Measurements from ENCODE around the gene NKX2-3. TPM values are rescaled to one million over a fixed set of nuclear protein-coding genes. Genes with fewer than 3 reads are reported as not detected.

The NKX2-3 gene
- total and polyA plus RNA-seq, 9 of the 15 experiments (the other 6 are each of a cell fraction or from before 2014, with no cell fraction given): not detected

DNA sequence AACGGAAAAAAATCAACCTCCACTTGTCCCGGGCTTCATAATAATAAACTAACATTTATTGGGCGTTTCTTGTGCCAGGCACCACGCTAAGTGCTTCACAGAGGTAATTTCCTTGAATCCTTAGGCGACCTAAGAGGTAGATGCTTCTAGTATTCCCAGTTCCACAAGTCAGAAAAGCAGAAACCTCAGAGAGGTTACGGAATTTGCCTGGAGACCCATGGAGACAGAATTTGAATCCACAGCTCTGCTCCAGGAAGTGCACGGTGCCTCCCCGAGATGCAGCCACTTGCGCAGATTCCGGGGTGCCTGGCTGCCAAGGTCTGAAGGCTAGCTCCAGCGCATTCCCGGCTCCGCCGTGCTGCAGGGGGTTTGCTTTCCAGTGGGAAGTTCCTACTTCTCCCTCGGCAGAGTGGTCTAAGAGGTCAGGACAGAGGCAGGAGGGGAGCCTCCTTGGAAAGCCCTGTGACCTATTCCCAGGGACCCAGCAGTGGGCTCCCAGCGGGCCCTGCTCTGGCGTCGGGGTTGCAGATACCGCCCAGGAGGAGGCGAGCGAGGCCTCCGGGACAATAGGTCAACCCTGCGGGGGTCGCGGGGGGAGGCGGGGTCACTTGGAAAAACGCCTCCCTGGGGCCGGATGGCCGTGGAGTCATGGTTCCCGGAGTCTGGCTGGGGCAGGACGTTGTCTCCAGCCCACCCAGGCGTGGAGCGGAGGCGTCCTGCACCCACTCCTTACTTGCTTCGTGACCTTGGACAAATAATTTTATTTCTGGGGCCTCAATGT, 10.1 kb upstream of the NKX2-3 start:
- CTCF ChIA-PET (ENCODE audit: low intra/inter-chr PET ratio): interaction anchor here (0.6 kb wide), 1 partner anchor 87 kb away, joined by 3 read pairs; no protein-coding TSS in a partner anchor

GRCh38 chr10:99523251-99523773, 9.4 kb upstream of the NKX2-3 start:
- no peak for FAIRE-seq
- 22% methylated on average over 7 of the region's 25 CpGs for WGBS (ENCODE audit: insufficient coverage, low coverage, missing lambda C conversion rate)
- peaks cover 16 to 54% of the 10 kb centered on the region in 2 experiments; a peak in 4 of 5 replicates for H3K27me3 ChIP-seq (ENCODE audit: control insufficient read depth in 2 of 2, insufficient read depth in 2 of 2, low read length in 2 of 2)

More for the DNA sequence above, 10.1 kb upstream of the NKX2-3 start:
- DNase-seq (ENCODE audit: extremely low read depth in 1 of 4, low spot score in 3 of 4): no peak
- no peak; the same call in 2 of the 3 replicates for ATAC-seq
- H3K27me3 ChIP-seq (ENCODE audit: control insufficient read depth in 2 of 2, insufficient read depth in 2 of 2, low read length in 2 of 2): peaks cover 14 to 50% of the 10 kb centered on the region in 2 experiments; a peak in 4 of 5 replicates
- H3K27ac ChIP-seq (ENCODE audit: extremely low read depth, low read depth, low read length): no peak overlapping the region
- no peaks in the 10 kb centered on the region for H3K9me3 ChIP-seq (replicated peaks; ENCODE audit: control insufficient read depth, insufficient read depth, low read depth, low read length)
- POLR2A ChIA-PET: no interaction called here
- in situ Hi-C loops (cut with MboI): no loop called here
- no TSS peak for BruUV-seq (replicated peaks)
- no peaks in the 10 kb centered on the region for H3K36me3 ChIP-seq (ENCODE audit: control insufficient read depth, insufficient read depth, low read length)
- H4K20me1 ChIP-seq (replicated peaks; ENCODE audit: control insufficient read depth, insufficient read depth, low read length): 0 out of 2 replicates have a peak, but pooled peaks cover under 1% of the 10 kb centered on the region
- H2AFZ ChIP-seq (ENCODE audit: low read depth, low read length): no peak overlapping the region
- H3K4me1 ChIP-seq (replicated peaks in 1 of 2; ENCODE audit: control insufficient read depth in 2 of 2, insufficient read depth in 2 of 2, low read length in 2 of 2): peaks cover 0 to 18% of the 10 kb centered on the region in 2 experiments; a peak in 1 of 5 replicates
- no peaks in the 10 kb centered on the region for H3K9me1 ChIP-seq (ENCODE audit: control insufficient read depth, insufficient read depth, low read length)
- WGBS (ENCODE audit: insufficient coverage, low coverage, missing lambda C conversion rate): 18% methylated on average over 9 of the region's 35 CpGs
- H3K4me2 ChIP-seq (ENCODE audit: insufficient read depth, low read length): no peak overlapping the region
- no peak for FAIRE-seq
- no peak overlapping the region for H3K4me3 ChIP-seq
- H3K79me2 ChIP-seq (ENCODE audit: control insufficient read depth, insufficient read depth, low read length): no peaks in the 10 kb centered on the region
- intact Hi-C loops (cut with micrococcal nuclease): no loop called here
- TF ChIP-seq SRSF7 (optimal IDR thresholded peaks at IDR 0.05; ENCODE audit: low read depth, low read length): no peak
- peak; percentile 47; the same call in 1 of the 2 replicates for TF ChIP-seq ZBTB7A (IDR thresholded peaks at IDR 0.05; ENCODE audit: borderline replicate concordance, control insufficient read depth, low read depth, low read length)
- no peak overlapping the region for H3K9ac ChIP-seq (ENCODE audit: insufficient read depth in 1 of 2, low read depth in 2 of 2, low read length in 2 of 2)

More at GRCh38 chr10:99523251-99523773, 9.4 kb upstream of the NKX2-3 start:
- H3K4me1 ChIP-seq (replicated peaks in 1 of 2; ENCODE audit: control insufficient read depth in 2 of 2, insufficient read depth in 2 of 2, low read length in 2 of 2): peaks cover 0 to 19% of the 10 kb centered on the region in 2 experiments; a peak in 1 of 5 replicates
- no peak overlapping the region for H3K4me2 ChIP-seq (ENCODE audit: insufficient read depth, low read length)
- H2AFZ ChIP-seq (ENCODE audit: low read depth, low read length): no peak overlapping the region
- no TSS peak for BruUV-seq (replicated peaks)
- no peaks in the 10 kb centered on the region for H3K9me1 ChIP-seq (ENCODE audit: control insufficient read depth, insufficient read depth, low read length)
- intact Hi-C loops (cut with micrococcal nuclease) (no loop called here), in situ Hi-C loops (cut with MboI) (no loop called here)
- ATAC-seq (no peak), DNase-seq (ENCODE audit: extremely low read depth in 1 of 4, low spot score in 3 of 4) (no peak)
- no peak overlapping the region for H3K9ac ChIP-seq (ENCODE audit: insufficient read depth in 1 of 2, low read depth in 2 of 2, low read length in 2 of 2)
- POLR2A ChIA-PET: no interaction called here
- TF ChIP-seq RBM15 (IDR thresholded peaks at IDR 0.05; ENCODE audit: insufficient read depth, low read length): no peak
- H3K4me3 ChIP-seq: no peak overlapping the region
- no peaks in the 10 kb centered on the region for H3K9me3 ChIP-seq (replicated peaks; ENCODE audit: control insufficient read depth, insufficient read depth, low read depth, low read length)
- 0 out of 2 replicates have a peak, but pooled peaks cover 3% of the 10 kb centered on the region for H4K20me1 ChIP-seq (replicated peaks; ENCODE audit: control insufficient read depth, insufficient read depth, low read length)
- no peaks in the 10 kb centered on the region for H3K79me2 ChIP-seq (ENCODE audit: control insufficient read depth, insufficient read depth, low read length)
- H3K36me3 ChIP-seq (ENCODE audit: control insufficient read depth, insufficient read depth, low read length): no peaks in the 10 kb centered on the region
- CTCF ChIA-PET (ENCODE audit: low intra/inter-chr PET ratio): interaction anchor here (0.6 kb wide), 1 partner anchor 87 kb away, joined by 3 read pairs; no protein-coding TSS in a partner anchor
- no peak overlapping the region for H3K27ac ChIP-seq (ENCODE audit: extremely low read depth, low read depth, low read length)
